ENCODE results near the gene C4orf46.

DNA sequence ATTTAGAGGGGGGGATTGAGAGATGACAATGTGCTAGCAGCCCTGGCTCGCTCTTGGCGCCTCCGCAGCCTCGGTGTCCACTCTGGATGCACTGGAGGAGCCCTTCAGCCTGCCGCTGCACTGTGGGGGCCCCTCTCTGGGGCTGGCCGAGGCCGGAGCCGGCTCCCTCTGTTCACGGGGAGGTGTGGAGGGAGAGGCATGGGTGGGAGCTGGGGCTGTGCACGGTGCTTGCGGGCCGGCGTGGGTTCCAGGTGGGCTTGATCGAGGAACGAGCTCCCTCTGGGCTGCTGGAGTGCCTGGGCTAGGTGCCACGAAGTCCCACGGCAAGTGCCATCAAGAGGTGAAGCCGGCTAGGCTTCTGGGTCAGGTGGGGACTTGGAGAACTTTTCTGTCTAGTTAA, 6.9 kb downstream of the C4orf46 start:
- TF ChIP-seq POLR2A (IDR thresholded peaks at IDR 0.05; ENCODE audit: low read length) (no peak), GATA1 (IDR thresholded peaks at IDR 0.05; ENCODE audit: low read depth, low read length) (no peak)
